NCI-H1092 treated with DMSO at 0.1 percent for 48 hours (cell line): ENCODE measurements around the gene SMURF1.

Experiments
- DNase-seq: peaks from one replicate; lab custom pipeline; 2025; lab: John Stamatoyannopoulos, UW

SMURF1 gene

GRCh38 chr7:98984126-98984525 is 159.8 kb downstream of the SMURF1 start:
- DNase-seq, result no peak

- DNase-seq, result no peak
Observed at GRCh38 chr7:98982686-98983085, 161.2 kb downstream of the SMURF1 start.

GRCh38 chr7:98981701-98982100 is 162.2 kb downstream of the SMURF1 start:
- no peak for DNase-seq

GRCh38 chr7:98978672-98979071 is 165.2 kb downstream of the SMURF1 start:
- DNase-seq, result no peak
